SW480 (cell line): Measurements from ENCODE around the gene CDK5RAP3.
"Not testable (repeated sequence)": the region's sequence is repeated elsewhere in the genome, so short reads cannot be mapped to it uniquely, and the experiment has no call there.

ENCODE experiments used
- DNase-seq: peaks from one replicate; pipeline ENCODE4 v3.0.0-alpha.2; 2016; ENCODE audit warnings: low spot score

CDK5RAP3 gene

DNA sequence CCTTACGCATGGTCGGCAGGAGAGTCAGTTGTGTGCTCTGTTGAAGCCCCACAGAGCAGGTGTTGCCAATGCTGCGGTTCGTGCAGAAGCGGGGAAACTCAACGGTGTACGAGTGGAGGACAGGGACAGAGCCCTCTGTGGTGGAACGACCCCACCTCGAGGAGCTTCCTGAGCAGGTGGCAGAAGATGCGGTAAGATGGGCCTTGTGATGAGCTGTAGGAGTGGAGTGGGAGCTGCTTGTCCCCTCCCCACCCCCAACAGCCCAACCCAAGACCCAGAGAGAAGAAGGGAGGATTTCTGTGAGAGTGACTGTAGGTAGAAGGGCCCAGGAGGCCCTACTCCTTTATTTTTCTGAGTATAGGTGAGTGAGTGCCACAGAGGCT, 4.9 kb downstream of the CDK5RAP3 start:
- no peak for DNase-seq

DNA sequence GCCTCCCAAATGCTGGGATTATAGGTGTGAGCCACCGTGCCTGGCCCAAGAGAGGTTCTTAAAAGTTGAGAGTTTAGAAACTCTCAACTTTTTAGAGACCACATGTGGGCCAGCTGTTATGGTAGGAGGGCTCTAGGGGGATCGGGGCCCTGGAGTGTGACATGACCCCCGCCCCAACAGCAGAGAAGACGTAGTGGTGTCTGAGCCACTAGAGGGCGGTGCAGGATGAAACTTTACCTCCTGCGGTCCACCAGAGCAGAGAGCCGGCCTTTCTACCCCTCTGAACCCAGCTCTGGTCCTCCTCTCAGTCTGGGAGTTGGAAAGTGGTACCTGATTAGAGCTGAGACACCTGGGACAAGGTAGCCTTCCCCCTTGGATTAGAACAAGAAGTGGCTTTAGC, 7.4 kb downstream of the CDK5RAP3 start:
- DNase-seq, result peak; percentile 44

DNA sequence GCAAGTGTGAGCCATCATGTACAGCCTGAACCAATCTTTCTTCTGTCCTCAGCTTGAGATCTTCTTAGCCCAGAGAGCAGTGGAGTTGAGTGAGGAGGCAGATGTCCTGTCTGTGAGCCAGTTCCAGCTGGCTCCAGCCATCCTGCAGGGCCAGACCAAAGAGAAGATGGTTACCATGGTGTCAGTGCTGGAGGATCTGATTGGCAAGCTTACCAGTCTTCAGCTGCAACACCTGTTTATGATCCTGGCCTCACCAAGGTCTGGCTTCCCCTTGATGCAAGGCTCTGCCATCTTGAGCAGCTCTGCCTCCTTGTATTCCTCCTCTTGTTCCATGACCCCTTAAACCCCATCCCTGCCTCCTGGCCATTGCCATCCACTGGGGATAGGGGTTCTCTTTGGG, 9.6 kb downstream of the CDK5RAP3 start:
- no peak for DNase-seq

DNA sequence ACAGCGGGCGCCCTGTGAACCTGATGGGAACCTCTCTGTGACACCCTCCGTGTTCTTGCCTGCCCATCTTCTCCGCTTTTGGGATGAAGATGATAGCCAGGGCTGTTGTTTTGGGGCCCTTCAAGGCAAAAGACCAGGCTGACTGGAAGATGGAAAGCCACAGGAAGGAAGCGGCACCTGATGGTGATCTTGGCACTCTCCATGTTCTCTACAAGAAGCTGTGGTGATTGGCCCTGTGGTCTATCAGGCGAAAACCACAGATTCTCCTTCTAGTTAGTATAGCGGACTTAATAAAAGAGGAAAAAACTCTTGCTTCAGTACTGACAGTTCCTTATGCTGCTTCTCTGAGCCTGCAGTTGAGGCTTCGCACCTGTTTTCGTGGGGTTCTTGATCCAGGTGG, 10.5 kb downstream of the CDK5RAP3 start:
- DNase-seq, result no peak

DNA sequence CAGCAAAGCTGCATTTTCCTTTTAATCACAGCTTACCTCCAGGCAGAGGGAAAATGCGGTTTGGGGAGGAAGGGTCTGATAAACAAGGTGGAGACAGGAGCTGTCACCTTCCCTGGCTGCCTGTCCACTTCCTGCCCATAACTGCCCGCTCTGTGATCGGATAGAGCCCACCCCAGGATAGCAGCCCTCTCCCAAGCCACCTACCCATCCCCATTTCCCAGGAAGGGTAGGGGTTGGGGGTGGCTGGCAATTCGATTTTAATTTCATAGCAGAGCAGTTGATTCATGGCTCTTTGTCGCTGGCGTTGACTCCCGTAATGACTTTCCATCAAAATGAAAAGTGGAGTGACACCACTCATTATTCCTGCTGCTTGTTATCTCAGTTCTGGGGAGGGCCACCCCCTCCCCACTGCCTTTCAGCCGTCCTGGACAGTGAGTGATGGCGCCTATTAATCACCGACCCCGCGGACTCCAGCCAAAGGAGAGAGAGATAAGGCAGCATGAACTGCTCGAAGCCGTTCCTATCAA, 11.2 kb downstream of the CDK5RAP3 start:
- no peak for DNase-seq

DNA sequence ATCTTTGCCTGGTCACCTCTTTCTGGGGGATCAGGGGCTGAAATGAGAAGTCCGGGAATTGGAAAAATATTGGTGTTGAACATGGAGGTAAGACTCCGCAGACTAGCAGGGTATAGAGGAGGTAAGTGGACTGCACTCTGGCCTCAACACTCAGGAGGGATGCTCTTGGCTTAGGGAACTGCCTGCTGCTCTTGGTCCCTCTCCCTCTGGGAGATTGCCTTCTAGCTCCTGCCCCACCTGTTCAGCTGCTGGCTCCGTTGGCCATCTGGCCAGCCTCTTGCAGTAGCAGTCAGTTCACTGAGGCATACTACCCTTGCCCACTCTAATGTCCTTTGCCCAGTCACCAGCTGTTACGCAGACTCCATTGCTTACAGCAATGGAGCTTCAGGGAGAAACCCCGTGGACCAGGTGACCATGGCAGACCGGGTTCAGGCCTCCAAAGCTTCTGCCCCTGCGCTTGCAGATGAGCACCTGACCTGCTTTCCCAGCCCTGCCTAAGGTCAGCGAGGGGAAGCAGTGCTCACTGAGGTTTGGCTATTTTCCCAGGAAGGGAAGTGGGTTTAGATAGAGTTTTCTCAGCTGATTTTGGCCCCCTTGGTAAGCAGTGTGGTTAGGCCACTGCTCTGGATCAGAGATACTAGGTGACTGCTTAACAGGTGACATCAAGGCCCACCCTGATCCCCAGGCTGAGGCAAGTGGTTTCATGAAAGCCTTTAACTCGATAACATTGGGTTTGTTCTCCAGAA, 11.9 kb downstream of the CDK5RAP3 start:
- no peak for DNase-seq

DNA sequence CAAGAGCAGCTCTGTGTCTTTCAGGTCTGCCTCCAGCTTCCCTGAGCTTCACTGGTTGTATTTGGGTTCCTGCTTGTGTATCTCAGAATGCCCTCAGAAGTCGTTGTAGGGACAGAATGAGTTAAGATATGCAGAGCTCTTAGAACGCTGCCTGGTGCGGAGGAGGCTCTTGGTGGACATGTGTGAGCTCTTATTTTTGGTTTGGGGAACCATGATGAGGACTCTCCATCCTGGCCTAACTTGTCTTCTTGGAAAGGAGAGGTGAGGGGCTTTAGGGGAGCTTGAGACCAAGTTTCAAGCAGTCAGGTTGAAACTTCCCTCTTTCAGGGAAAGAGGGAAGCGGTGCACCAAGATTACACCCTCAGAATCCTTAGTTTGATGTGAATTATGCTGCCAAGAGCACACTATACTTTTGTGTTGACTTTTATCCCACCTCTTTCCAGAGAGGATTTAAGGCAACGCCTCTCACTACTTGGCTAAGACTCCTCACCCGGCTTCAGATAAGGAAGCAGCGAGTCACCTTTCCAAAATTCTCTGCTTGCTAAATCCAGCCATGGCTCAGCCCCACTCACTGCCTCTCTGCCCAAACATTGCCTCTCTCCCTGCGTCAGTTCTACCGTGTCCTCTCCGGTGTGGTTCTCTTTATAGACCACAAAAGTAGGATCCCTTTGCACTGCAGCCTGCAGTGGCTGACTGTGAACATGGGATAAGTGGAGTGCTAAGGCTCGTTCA, 12.7 kb downstream of the CDK5RAP3 start:
- DNase-seq, result no peak

DNA sequence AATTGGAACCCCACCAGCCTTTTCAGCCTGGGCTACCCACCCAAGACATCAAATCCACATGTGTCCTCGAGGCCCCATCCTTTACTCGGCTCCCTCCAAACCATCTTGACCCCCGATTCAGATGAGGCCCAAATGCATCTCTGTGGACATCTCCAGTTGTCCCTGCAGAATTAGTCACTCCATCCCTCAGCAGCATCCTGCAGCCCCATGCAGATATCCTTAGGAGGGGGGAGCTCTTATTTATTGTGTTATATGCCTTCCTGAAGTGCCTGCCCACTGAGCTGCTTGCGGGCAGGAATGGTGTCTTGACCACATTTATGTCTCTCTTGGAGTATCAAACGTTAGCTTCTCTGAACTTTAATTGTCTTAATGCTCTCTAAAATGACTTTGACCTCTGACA, 15.6 kb downstream of the CDK5RAP3 start:
- no peak for DNase-seq

DNA sequence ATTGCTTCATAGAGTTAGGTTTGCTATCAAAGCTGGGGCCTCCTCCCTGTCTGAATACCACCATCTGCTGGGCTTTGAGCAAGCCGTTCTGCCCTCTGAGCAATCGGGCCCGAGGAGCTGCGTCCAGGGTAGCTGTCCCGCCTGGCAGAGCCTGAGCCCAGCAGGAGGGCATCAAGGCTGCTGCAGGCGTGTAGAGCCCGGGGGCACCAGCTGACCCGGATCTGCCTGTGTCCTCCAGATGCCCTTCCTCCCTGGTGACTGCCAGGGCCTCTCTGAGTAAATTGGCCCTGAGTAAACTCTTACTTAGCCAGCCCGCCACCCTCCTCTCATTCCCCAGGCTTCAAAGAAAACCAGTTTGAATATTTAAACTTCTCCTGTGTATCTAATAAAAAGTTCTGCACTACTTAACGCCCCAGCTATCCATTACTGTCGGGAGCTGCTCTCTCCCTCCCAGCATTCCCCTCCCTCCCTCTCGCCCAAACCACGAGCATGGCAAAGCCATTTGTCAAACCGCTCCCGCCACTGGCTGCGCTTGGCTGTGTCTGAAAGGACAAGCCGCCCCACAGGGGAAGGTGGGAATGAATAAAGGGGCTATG, 16.4 kb downstream of the CDK5RAP3 start:
- DNase-seq, result no peak

DNA sequence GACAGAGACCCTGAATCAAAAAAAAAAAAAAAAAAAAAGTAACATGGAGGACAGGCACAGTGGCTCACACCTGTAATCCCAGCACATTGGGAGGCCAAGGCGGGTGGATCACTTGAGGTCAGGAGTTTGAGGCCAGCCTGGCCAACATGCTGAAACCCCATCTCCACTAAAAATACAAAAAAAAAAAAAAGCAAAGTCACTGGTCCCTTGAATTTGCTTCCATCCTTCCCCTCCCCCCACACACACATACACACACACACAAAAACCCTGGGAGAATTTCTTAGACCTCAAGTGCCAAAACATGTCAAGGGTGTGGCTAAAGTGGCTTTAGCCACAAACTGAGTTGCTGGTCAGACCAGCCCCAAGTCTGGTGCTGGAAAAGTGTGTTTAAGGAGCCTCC, 17.5 kb downstream of the CDK5RAP3 start:
- DNase-seq, result not testable (repeated sequence)

DNA sequence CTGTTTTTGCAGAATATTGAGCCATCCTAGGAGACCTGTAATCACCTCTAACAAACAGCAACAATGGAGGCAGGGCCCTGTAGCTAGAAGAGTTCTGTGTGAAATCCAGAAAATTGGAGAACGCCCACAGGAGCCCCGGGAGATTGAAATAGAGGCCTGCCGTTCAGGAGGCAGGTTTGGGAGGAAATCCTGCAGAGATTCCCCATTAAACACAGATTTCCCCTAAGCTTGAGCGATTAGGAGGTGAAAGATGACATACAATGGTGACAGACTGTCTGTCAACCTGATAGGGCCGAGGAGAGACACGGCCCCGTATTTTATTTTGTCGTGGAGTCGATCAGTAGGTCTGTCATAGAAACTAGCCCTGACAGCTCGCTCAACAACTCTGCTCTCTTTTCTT, 18.2 kb downstream of the CDK5RAP3 start:
- no peak for DNase-seq

DNA sequence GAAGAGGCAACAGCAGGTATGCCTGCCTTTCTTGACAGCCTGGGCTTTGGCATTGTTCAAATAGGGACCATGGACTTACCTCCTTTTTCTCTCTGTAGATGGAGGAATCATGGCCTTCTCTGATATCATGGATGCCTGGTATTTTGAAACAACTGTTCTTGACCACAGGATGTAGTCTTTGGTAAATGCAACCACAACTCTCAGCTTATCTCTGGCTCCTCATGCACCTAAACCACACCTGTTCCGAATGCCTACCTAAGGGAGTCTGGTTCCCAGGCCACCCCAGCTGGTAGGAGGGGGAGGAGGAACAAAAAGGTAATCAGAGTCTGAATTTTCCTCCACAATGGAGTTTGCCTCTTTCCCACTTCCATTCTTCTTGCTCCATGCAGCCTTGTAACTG, 18.8 kb downstream of the CDK5RAP3 start:
- peak; percentile 80 for DNase-seq

DNA sequence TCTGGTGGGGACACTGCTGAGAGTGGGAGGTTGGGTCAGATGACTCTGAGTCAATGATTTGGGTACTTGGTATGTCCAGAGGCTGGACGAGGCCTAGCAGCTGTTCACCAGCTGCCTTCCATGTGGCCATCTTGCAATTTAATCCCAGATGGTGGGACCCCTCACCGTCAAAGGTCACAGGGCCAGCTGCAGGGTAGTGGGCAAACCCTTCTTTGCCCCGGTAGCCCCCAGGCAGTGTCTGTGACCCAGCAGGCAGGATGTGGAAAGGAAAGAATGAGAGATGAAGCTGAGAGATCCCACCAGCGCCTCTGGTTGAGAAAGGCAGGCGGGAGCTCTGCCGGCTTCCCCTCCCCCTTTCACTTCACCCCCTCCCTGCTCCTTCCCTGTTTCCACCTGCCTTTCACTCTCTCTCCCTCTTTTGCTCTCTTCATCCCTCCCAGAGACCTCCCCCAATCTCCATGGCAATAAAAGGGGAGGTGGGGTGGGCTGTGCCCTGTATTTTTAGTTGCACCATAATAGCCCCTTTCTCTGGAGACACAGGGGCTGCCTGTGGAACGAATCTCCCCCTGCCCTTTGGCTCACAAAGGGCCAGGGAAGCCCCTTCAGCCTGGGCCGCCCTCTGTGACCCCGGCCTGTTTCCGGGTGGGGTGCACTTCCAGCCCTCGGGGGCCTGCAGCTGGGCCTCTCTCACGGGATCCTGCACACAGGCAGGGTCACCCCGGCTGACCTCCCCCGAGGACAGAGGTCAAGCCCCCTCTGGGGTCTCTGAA, 20.2 kb downstream of the CDK5RAP3 start:
- DNase-seq, result no peak

DNA sequence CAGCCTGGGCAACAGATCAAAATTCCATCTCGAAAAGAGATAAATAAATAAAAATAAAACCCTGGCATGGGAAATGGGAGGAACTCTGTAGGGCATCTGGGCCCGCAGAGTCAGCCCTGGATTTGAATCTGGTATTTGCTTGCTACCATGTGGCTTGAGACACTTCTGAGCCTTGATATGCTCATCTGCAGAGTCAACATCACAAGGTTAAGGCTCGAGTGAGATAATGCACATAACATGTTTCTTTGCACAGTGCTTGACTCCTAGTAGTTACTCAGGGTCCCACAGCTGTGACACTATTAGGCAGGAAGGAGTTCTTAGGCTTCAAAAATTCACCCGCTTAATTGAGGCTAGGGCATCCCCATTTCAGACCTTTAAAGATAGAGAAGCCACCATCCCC, 21.3 kb downstream of the CDK5RAP3 start:
- DNase-seq, result no peak

DNA sequence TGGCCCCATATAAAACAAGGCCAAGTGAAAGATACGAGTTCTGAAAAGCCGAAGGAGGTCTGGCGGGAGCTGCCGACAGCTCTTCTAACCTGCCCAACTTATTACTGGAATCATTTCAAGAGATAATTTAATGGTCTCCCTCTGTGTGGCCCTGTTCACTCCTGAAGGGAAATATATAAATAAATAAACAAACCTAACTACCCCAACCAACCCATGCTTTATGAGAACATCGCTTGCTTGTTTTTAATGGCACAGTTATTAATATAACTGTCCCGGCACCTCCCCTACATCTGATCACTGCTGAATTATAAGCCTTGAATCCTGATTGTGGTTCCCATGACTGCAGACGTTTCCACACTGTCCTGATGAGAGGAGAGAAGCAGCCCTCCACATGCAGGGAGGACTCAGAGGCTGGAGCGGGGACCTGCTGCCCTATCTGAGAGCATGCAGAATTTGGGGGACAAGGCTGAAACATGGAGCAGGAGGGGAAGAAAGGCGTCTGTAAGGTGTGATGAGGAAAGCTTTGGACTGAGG, 22.2 kb downstream of the CDK5RAP3 start:
- DNase-seq, result no peak

DNA sequence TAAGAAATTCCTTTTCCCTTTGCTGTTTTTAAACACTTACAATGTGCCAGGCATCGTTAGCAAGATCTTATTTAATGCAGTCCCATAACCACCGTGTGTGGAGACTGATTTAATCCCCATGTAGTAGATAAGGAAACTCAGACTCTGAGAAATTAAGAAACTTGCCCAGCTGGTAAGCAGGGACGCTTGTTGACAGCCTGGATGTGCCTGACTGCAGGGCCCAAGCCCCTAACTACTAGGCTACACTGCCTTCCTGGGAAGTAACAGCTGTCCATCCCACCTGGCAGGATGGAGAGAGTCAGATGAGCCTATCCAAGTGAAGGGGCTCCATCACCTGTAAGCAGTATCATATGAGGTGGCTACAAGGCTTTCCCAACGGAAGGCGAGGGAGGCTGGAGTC, 23.1 kb downstream of the CDK5RAP3 start:
- no peak for DNase-seq

DNA sequence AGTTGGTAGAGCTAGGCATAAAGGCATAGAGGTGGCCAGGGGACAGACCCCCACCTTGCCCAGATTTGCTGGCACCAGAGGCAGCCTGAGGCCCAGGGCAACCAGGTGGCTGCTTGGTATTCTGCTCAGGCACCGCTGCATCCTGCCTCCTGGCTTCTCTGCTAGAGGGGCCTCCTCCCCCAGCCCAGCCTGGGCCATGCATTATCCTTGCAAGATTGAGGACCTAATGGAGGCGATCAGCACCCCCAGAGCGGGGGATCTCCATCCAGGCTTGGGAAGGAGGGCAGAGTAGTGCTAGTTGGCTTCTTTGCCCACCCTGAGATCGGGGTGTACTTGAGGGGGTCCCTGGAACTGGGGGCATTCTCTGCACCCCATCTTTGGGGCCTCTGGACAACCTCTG, 23.8 kb downstream of the CDK5RAP3 start:
- DNase-seq, result no peak

DNA sequence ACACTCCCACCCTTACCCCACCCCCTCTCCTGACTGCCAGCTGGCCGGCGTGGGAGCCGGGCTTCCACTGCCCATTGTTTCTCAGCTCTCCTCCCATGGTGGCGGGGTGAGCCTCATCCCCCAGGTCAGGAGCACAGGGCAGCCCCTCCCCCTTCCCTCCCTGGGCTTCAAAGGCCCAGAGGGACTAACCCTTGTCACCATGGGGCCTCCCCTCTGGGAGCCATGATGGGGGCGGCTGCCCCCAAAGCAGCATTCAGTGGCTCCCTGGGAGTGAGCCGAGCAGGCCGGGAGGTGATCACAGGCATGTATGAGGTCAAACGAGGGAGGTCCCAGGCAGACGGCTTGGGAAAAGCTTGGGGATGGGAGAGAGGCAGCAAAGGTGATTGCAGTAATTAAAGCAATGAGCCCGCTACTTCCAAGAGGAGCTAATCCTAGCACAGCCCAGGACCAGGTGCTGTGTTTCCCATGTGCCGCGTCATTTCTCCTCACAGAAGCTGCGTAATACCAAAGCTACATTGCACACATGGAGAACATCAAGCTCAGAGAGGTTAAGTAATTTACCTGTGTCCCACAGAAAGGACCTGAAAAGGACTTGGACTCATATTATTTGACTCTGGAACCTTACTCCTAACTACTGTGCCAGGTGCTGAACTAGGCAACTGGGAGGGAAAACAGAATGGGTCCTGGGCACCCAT, 24.5 kb downstream of the CDK5RAP3 start:
- DNase-seq, result no peak

DNA sequence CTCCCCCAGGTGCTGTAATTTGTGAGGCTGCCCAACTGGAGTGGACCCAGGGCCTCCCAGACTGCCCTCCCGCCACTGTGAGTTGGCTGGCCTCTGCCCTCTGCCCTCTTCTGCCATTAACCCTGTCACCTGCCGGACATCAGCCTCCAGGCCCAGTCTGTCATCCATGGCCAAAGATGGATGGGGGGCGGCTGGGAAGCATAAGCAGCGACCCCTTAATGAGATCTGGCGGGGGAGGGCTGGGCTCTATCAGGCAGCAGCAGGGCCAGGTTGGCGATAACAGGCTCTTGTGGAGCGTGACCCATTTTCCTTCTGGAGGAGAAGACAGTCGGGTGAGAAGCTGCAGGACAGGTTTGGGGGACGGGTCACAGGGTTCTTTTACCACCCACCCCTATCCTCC, 25.3 kb downstream of the CDK5RAP3 start:
- DNase-seq, result no peak

DNA sequence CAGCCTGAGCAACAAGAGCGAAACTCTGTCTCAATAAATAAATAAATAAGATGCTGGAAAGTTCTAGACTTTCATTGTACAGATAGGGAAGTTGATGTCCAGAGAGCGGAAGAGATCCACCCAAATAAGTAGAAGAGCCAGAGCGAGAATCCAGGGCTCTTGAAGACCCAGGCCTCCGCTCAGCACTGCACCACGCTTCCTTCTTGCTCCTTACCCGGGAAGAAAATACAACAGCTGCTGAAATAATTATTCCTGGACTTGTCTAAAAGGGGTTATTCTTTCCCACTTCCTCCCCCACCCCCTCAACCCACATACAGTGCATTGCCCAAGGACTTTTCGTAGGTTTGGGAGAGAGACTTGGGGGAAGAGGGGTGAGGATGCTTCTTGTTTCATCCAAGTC, 26.7 kb downstream of the CDK5RAP3 start:
- no peak for DNase-seq

DNA sequence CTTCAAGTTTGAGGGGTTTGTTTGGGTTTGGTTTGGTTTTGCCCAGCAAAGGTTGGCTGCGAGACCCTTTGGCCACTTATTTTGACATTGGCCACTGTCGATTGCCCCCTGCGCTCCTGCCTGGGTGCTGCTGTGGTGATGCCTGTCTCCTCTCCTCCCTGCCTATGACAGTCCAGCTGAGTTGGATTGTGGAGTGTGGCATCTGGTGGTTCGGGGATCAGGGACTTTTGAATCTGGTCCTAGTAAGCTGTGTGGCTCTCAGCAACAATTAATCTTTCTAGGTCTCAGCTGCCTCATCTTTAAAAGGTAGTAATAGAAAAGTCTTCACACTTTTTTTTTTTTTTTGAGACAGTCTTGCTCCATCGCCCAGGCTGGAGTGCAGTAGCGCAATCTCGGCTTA, 27.1 kb downstream of the CDK5RAP3 start:
- no peak for DNase-seq

DNA sequence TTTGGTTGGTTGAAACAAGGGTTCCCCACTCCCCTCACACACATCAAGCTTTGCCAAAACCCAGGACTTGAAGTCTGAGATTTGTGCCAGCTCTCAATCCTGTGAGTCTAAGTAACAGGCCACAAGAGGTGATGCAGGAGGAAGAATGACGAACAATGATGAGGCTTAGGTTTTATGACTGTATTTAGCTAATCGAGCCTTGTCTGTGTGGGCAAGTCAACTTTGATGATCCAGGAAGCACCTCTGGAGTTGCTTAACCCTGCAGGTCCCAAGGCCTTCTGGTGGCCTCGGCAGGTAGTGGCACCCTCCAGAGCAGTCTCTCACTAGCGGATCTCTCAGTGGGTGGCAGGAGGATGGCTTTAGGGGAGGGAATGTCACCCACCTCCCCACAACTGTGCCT, 28.7 kb downstream of the CDK5RAP3 start:
- peak; percentile 75 for DNase-seq
